ENCODE data around the gene HOMER3. TPM values are rescaled to one million over a fixed set of nuclear protein-coding genes. Genes with fewer than 3 reads are reported as not detected.

Gene HOMER3
- total RNA-seq, 4 donors from 2014 or later, result 86.2 to 202 (median 113) TPM

GRCh38 chr19:18881491-18881890 is 59.5 kb downstream of the HOMER3 start:
- intact Hi-C loops (cut with DNase I; ENCODE audit: low total_unique reads) (no loop called here), in situ Hi-C loops (cut with MboI; ENCODE audit: low sequenced_read_pairs in 4 of 4) (no loop called here)
- no peak overlapping the region for H3K27ac ChIP-seq
- H3K4me1 ChIP-seq, result no peaks in the 10 kb centered on the region
- no peak for ATAC-seq
- H3K36me3 ChIP-seq, result peaks cover 0 to 4% of the 10 kb centered on the region in 2 donors
- TF ChIP-seq CTCF (IDR thresholded peaks at IDR 0.05 in 4 of 5, conservative IDR thresholded peaks at IDR 0.05 in 1 of 5), result no peak
- TF ChIP-seq POLR2A (IDR thresholded peaks at IDR 0.05), result no peak
- H3K4me3 ChIP-seq, result no peak overlapping the region
- no peak for DNase-seq
- no peaks in the 10 kb centered on the region for H3K27me3 ChIP-seq
- no peaks in the 10 kb centered on the region for H3K9me3 ChIP-seq

- intact Hi-C loops (cut with DNase I; ENCODE audit: low total_unique reads) (no loop called here), in situ Hi-C loops (cut with MboI; ENCODE audit: low sequenced_read_pairs in 4 of 4) (no loop called here)
- Histone ChIP-seq H3K4me3 (no peak overlapping the region), H3K27ac (no peak overlapping the region), H3K36me3 (peaks cover 0 to 4% of the 10 kb centered on the region in 2 donors), H3K27me3 (no peaks in the 10 kb centered on the region), H3K4me1 (no peaks in the 10 kb centered on the region), H3K9me3 (no peaks in the 10 kb centered on the region)
- DNase-seq, result no peak
- ATAC-seq, result no peak
- TF ChIP-seq CTCF (IDR thresholded peaks at IDR 0.05 in 4 of 5, conservative IDR thresholded peaks at IDR 0.05 in 1 of 5), result no peak
- no peak for TF ChIP-seq POLR2A (IDR thresholded peaks at IDR 0.05)
Measured at GRCh38 chr19:18879579-18880373, 61.2 kb downstream of the HOMER3 start.

Other genes starting within 250 kb of the HOMER3 start
- gene COMP, start 149.9 kb downstream of the HOMER3 start, total RNA-seq, result 10 to 100 TPM in 1 of 4 donors, 1 to 10 TPM in 1, under 1 TPM in 1, not detected in 1; 0.24 to 77.8 (median 1.3) TPM
- gene UPF1, start 109.3 kb downstream of the HOMER3 start, total RNA-seq, result 10 to 100 TPM; 26.0 to 64.9 (median 46.4) TPM
- 1 to 10 TPM; 1.1 to 6.9 (median 3.3) TPM for gene CERS1, start 45.1 kb downstream of the HOMER3 start, total RNA-seq
- gene COPE, start 21.8 kb downstream of the HOMER3 start, total RNA-seq, result 100 to 1,000 TPM; 169 to 229 (median 203) TPM
- 10 to 100 TPM; 40.6 to 60.1 (median 44.2) TPM for gene DDX49, start 21.5 kb downstream of the HOMER3 start, total RNA-seq
- 10 to 100 TPM; 24.6 to 38.2 (median 32.8) TPM for gene SUGP2, start 92.3 kb upstream of the HOMER3 start, total RNA-seq
- gene ARMC6, start 92.4 kb upstream of the HOMER3 start, total RNA-seq, result 10 to 100 TPM; 18.2 to 35.7 (median 25.2) TPM
- gene SLC25A42, start 122.8 kb upstream of the HOMER3 start, total RNA-seq, result 10 to 100 TPM; 12.3 to 85.3 (median 37.1) TPM
- 10 to 100 TPM; 30.1 to 52.1 (median 42.8) TPM for gene TMEM161A, start 197.3 kb upstream of the HOMER3 start, total RNA-seq
- gene MEF2B, start 229.0 kb upstream of the HOMER3 start, total RNA-seq, result 1 to 10 TPM in 1 of 4 donors, under 1 TPM in 1, not detected in 2; 0.68 to 1.6 TPM